Astrocyte (in vitro differentiated cells and primary cell): ENCODE data around the gene HSPA12B. TPM values are rescaled to one million over a fixed set of nuclear protein-coding genes. Genes with fewer than 3 reads are reported as not detected.

Source experiments
- DNase-seq: peaks from one replicate; pipeline ENCODE4 v3.0.0-alpha.2; 2010; ENCODE audit warnings: low read depth
- FAIRE-seq: peaks from 2 replicates; lab custom pipeline; 2011; peaks lifted over from hg19 to GRCh38; lab: Jason Lieb, UNC
- H2AFZ ChIP-seq: 2 replicates; pipeline ENCODE4 v1.6.0; 2012; ENCODE audit warnings: low read depth, low read length, inconsistent platforms
- H3K27ac ChIP-seq: 2 replicates; pipeline ENCODE4 v1.5.1; 2011; ENCODE audit warnings: low read depth, low read length, inconsistent platforms
- H3K27me3 ChIP-seq: 2 replicates; pipeline ENCODE4 v1.6.0; 2011; ENCODE audit warnings: low read length, inconsistent platforms; ENCODE audit not compliant: insufficient read depth
- H3K36me3 ChIP-seq: 2 replicates; pipeline ENCODE4 v1.5.1; 2011; ENCODE audit warnings: low read length, inconsistent platforms; ENCODE audit not compliant: insufficient read depth
- H3K4me1 ChIP-seq: 2 replicates; pipeline ENCODE4 v1.5.1; 2011; ENCODE audit warnings: low read length, inconsistent platforms; ENCODE audit not compliant: insufficient read depth
- H3K4me2 ChIP-seq: 2 replicates; pipeline ENCODE4 v1.6.0; 2012; ENCODE audit warnings: low read length, inconsistent platforms
- H3K4me3 ChIP-seq: 2 replicates; pipeline ENCODE4 v1.5.1; 2011; ENCODE audit warnings: low read depth, mild to moderate bottlenecking, low read length, inconsistent platforms; ENCODE audit not compliant: insufficient read depth
- H3K79me2 ChIP-seq: 2 replicates; pipeline ENCODE4 v1.6.0; 2012; ENCODE audit warnings: mild to moderate bottlenecking, low read length, inconsistent platforms; ENCODE audit not compliant: insufficient read depth
- H3K9ac ChIP-seq: 2 replicates; pipeline ENCODE4 v1.6.0; 2012; ENCODE audit warnings: mild to moderate bottlenecking, low read length, inconsistent platforms
- H3K9me3 ChIP-seq: 2 replicates; pipeline ENCODE4 v1.5.1; 2012; ENCODE audit warnings: low read depth, mild to moderate bottlenecking, low read length, inconsistent platforms; ENCODE audit not compliant: insufficient read depth
- H4K20me1 ChIP-seq: 2 replicates; pipeline ENCODE4 v1.6.0; 2012; ENCODE audit warnings: low read length, inconsistent platforms; ENCODE audit not compliant: insufficient read depth
- H3K27ac Mint-ChIP-seq: one replicate; pipeline ENCODE4 v1.8.0; 2021; ENCODE audit warnings: mild to moderate bottlenecking, mixed read lengths; ENCODE audit not compliant: unreplicated experiment
- H3K27me3 Mint-ChIP-seq: one replicate; pipeline ENCODE4 v1.8.0; 2021; ENCODE audit warnings: low read depth, mixed read lengths; ENCODE audit not compliant: unreplicated experiment
- H3K36me3 Mint-ChIP-seq: one replicate; pipeline ENCODE4 v1.8.0; 2021; ENCODE audit warnings: low read depth, mixed read lengths; ENCODE audit not compliant: unreplicated experiment
- H3K4me1 Mint-ChIP-seq: one replicate; pipeline ENCODE4 v1.8.0; 2021; ENCODE audit warnings: low read depth, mixed read lengths; ENCODE audit not compliant: unreplicated experiment
- H3K4me3 Mint-ChIP-seq: one replicate; pipeline ENCODE4 v1.8.0; 2021; ENCODE audit warnings: mild to moderate bottlenecking, moderate library complexity, mixed read lengths; ENCODE audit not compliant: unreplicated experiment
- H3K9me3 Mint-ChIP-seq: one replicate; pipeline ENCODE4 v1.8.0; 2021; ENCODE audit warnings: mild to moderate bottlenecking, mixed read lengths; ENCODE audit not compliant: unreplicated experiment
- CTCF ChIP-seq: IDR thresholded peaks from 2 replicates; pipeline ENCODE4 v1.5.1; 2011; ENCODE audit warnings: low read depth, mild to moderate bottlenecking, inconsistent platforms, low read length, moderate library complexity; ENCODE audit not compliant: insufficient read depth
- EZH2 ChIP-seq: IDR thresholded peaks from 2 replicates; pipeline ENCODE4 v1.6.1; 2012; ENCODE audit warnings: mild to moderate bottlenecking, low read length, inconsistent platforms; ENCODE audit not compliant: insufficient read depth
- total RNA-seq: library from RNA; stranded (reverse); gene quantifications from 2 replicates; pipeline ENCODE4 v1.2.1, GENCODE V29; 2021

Gene HSPA12B
- total RNA-seq, 1 donor from 2014 or later, result not detected

- FAIRE-seq (no peak), DNase-seq (no peak)
- Histone ChIP-seq H3K4me3 (no peak within 1 kb of the TSS), H3K4me1 (no peaks in the 10 kb centered on the region), H2AFZ (no peak within 1 kb of the TSS), H3K27ac (no peak within 1 kb of the TSS), H3K9me3 (no peaks in the 10 kb centered on the region), H3K4me2 (no peak within 1 kb of the TSS), H4K20me1 (no peaks in the 10 kb centered on the region), H3K36me3 (no peaks in the 10 kb centered on the region), H3K27me3 (no peaks in the 10 kb centered on the region), H3K79me2 (no peaks in the 10 kb centered on the region), H3K9ac (no peak within 1 kb of the TSS)
- Mint-ChIP-seq H3K36me3 (no peaks in the 10 kb centered on the region), H3K9me3 (no peaks in the 10 kb centered on the region), H3K27ac (no peak within 1 kb of the TSS), H3K4me3 (no peak within 1 kb of the TSS), H3K4me1 (no peaks in the 10 kb centered on the region), H3K27me3 (peaks cover 19% of the 10 kb centered on the region)
- no peak for TF ChIP-seq CTCF
- TF ChIP-seq EZH2, result no peak
Observed at GRCh38 chr20:3712279-3712873, 20.1 kb upstream of the HSPA12B start, which contains the start of gene SIGLEC1. TSS of gene SIGLEC1 (minus strand) at chr20:3712600. CDS start at chr20:3707128, 5,472 bp downstream.

GRCh38 chr20:3714092-3714491 lies 18.4 kb upstream of the HSPA12B start:
- Mint-ChIP-seq H3K4me3 (no peak overlapping the region), H3K4me1 (no peaks in the 10 kb centered on the region), H3K27me3 (peaks cover 17% of the 10 kb centered on the region), H3K9me3 (no peaks in the 10 kb centered on the region), H3K36me3 (no peaks in the 10 kb centered on the region), H3K27ac (no peak overlapping the region)
- Histone ChIP-seq H3K27me3 (no peaks in the 10 kb centered on the region), H3K27ac (no peak overlapping the region), H3K9me3 (no peaks in the 10 kb centered on the region), H3K9ac (no peak overlapping the region), H4K20me1 (no peaks in the 10 kb centered on the region), H3K79me2 (no peaks in the 10 kb centered on the region), H2AFZ (no peak overlapping the region), H3K36me3 (no peaks in the 10 kb centered on the region), H3K4me1 (no peaks in the 10 kb centered on the region), H3K4me2 (no peak overlapping the region), H3K4me3 (no peak overlapping the region)
- TF ChIP-seq EZH2, result no peak
- TF ChIP-seq CTCF, result no peak
- DNase-seq (no peak), FAIRE-seq (no peak)

- Histone ChIP-seq H3K4me2 (no peak overlapping the region), H3K4me3 (no peak overlapping the region), H2AFZ (no peak overlapping the region), H3K4me1 (no peaks in the 10 kb centered on the region), H3K9ac (no peak overlapping the region), H3K36me3 (no peaks in the 10 kb centered on the region), H4K20me1 (no peaks in the 10 kb centered on the region), H3K9me3 (no peaks in the 10 kb centered on the region), H3K27me3 (peaks cover 10% of the 10 kb centered on the region), H3K27ac (no peak overlapping the region), H3K79me2 (no peaks in the 10 kb centered on the region)
- TF ChIP-seq CTCF (peak; percentile 47), EZH2 (no peak)
- Mint-ChIP-seq H3K36me3 (no peaks in the 10 kb centered on the region), H3K27me3 (peaks cover 20% of the 10 kb centered on the region), H3K4me1 (no peaks in the 10 kb centered on the region), H3K27ac (no peak overlapping the region), H3K4me3 (no peak overlapping the region), H3K9me3 (no peaks in the 10 kb centered on the region)
- DNase-seq, result no peak
- no peak for FAIRE-seq
Observed at GRCh38 chr20:3716195-3716834, 16.2 kb upstream of the HSPA12B start.
